ENCODE results near the gene ZNF584.

ZNF584 gene

DNA sequence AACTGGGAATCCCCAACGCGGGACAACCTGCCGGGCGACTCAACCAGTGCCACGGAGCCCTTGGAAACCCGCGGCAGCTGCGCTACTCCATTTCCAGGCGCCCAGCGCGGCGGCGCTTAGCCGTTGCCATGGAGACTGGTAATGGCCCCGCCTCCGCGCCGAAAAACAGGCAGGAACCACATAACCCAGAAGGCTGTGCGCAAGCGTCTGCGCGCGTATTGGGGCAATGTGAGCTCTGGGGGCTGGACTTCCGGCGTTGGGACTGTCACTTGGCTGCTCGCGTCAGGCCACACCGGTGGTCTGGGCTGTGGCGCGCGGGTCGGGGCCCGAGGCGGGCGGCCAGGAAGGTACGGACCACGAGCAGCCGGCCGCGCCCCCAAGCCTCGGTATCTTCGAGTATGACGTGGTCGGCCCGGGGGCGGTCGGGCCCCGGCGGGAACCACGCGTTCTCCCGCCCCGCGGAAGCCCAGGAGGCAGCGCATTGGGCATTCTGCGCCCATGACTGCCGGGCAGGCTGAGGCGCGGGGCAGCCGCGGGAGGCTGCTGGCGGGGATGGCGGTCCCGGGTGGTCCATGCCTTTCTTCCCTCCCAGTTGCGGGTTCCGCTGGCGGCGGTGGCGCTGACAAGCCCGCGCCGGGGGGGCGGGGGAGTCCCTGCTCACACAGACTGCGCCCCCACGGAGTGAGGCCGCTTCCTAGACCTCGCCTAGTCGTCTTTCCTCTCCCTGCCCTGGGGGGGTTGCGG is 43.1 kb downstream of the ZNF584 start, which contains the start of gene ZNF324B:
Gene ZNF324B, plus strand, starts transcription at position 265 of the 744 bp plus-strand sequence. CDS start 2,080 bp downstream, outside the sequence.
- DNase-seq (ENCODE audit: low read depth), result peak; percentile 93
- H3K4me3 ChIP-seq (ENCODE audit: control insufficient read depth, low read depth, low read length), result peak within 1 kb of the TSS; percentile 60

DNA sequence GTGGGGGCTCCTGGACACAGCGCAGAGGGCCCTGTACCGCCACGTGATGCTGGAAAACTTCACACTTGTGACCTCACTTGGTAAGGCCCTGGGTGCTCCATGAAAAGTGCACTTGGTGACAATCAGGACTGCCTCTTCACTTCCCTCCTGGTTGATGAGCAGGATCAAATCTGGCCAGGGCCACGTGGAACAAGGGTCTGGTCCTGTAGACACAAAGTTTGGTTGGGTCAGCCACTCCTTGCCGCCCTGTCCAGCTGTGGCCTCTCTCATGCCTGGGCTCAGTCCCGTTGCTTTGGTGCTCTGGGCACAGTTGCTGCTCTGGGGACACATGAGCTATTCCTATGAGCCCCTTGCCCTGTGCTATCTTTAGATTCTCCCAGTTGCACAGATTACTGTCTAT is 45.3 kb downstream of the ZNF584 start:
- TF ChIP-seq, protein P1, sequence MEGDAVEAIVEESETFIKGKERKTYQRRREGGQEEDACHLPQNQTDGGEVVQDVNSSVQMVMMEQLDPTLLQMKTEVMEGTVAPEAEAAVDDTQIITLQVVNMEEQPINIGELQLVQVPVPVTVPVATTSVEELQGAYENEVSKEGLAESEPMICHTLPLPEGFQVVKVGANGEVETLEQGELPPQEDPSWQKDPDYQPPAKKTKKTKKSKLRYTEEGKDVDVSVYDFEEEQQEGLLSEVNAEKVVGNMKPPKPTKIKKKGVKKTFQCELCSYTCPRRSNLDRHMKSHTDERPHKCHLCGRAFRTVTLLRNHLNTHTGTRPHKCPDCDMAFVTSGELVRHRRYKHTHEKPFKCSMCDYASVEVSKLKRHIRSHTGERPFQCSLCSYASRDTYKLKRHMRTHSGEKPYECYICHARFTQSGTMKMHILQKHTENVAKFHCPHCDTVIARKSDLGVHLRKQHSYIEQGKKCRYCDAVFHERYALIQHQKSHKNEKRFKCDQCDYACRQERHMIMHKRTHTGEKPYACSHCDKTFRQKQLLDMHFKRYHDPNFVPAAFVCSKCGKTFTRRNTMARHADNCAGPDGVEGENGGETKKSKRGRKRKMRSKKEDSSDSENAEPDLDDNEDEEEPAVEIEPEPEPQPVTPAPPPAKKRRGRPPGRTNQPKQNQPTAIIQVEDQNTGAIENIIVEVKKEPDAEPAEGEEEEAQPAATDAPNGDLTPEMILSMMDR (conservative IDR thresholded peaks at IDR 0.05; ENCODE audit: control insufficient read depth, insufficient read depth, low read depth, low read length), result no peak
- H3K4me3 ChIP-seq (ENCODE audit: control insufficient read depth, low read depth, low read length), result no peak overlapping the region
- no peak for DNase-seq (ENCODE audit: low read depth)

More for the DNA sequence above, 43.1 kb downstream of the ZNF584 start, which contains the start of gene ZNF324B:
- TF ChIP-seq, protein P1 (conservative IDR thresholded peaks at IDR 0.05; ENCODE audit: control insufficient read depth, insufficient read depth, low read depth, low read length), result no peak

DNA sequence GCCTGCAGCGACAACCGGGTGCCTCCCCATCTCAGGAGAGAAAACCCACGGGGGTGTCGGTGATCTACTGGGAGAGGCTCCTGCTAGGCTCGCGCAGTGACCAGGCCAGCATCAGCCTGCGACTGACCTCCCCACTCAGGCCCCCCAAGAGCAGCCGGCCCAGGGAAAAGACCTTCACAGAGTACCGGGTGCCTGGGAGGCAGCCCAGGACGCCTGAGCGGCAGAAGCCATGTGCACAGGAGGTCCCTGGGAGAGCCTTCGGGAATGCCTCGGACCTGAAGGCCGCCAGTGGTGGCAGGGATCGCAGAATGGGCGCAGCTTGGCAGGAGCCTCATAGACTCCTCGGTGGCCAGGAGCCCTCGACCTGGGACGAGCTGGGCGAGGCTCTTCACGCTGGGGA is 46.9 kb downstream of the ZNF584 start:
- TF ChIP-seq, protein P1 (conservative IDR thresholded peaks at IDR 0.05; ENCODE audit: control insufficient read depth, insufficient read depth, low read depth, low read length), result no peak
- no peak overlapping the region for H3K4me3 ChIP-seq (ENCODE audit: control insufficient read depth, low read depth, low read length)
- no peak for DNase-seq (ENCODE audit: low read depth)

DNA sequence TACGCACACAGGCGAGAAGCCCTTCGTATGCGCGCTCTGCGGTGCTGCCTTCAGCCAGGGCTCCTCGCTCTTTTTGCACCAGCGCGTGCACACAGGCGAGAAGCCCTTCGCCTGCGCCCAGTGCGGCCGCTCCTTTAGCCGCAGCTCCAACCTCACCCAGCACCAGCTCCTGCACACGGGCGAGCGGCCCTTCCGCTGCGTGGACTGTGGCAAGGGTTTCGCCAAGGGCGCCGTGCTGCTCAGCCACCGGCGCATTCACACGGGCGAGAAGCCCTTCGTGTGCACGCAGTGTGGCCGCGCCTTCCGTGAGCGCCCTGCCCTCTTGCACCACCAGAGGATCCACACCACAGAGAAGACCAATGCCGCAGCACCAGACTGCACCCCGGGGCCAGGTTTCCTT is 47.7 kb downstream of the ZNF584 start:
- no peak for DNase-seq (ENCODE audit: low read depth)
- H3K4me3 ChIP-seq (ENCODE audit: control insufficient read depth, low read depth, low read length), result no peak overlapping the region
- TF ChIP-seq, protein P1 (conservative IDR thresholded peaks at IDR 0.05; ENCODE audit: control insufficient read depth, insufficient read depth, low read depth, low read length), result no peak

DNA sequence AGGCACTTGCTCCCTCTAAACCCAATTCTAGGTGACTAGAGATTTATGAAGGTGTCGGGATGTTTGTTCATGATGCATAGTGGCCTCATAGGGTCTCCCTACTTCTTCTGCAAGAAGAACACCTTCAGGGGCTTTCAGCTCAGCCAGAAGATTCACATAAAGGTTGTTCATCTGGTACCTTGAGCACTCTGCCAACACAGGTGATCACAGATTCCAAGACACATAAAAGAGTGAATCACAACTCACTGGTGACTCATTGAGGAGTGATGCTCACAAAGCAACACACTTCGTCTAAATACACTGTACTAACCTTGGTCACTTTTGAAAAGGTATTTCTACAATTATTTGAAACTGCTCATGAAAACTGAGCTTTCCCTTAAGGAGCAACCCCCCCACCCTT is 51.6 kb downstream of the ZNF584 start:
- TF ChIP-seq, protein P1 (conservative IDR thresholded peaks at IDR 0.05; ENCODE audit: control insufficient read depth, insufficient read depth, low read depth, low read length), result no peak
- DNase-seq (ENCODE audit: low read depth), result no peak
- no peak overlapping the region for H3K4me3 ChIP-seq (ENCODE audit: control insufficient read depth, low read depth, low read length)

DNA sequence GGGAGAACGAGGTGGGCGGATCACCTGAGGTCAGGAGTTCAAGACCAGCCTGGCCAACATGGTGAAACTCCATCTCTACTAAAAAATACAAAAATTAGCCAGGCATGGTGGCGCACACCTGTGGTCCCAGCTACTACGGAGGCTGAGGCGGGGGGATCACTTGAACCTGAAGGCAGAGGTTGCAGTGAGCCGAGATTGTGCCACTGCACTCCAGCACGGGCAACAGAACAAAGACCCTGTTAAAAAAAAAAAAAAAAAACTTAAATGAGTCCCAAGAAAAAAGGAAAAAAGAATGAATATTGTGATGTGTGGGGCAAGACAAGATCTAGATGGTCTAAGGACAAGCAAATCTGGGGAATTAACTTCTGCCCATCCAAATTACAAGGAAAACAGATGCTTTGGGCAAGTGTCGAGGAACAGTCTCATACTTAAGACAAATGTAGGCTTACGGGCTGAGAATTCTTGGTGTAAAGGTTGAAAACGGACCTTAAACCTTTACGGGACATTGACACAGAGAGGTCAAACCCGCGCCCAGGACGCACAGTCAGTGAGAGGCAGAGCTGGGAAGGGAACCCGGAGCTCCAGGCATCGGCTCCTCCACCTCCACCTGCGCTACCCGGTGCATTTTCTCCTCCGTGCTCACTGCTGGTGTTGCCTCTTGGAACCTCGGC is 57.8 kb downstream of the ZNF584 start:
- TF ChIP-seq, protein P1 (conservative IDR thresholded peaks at IDR 0.05; ENCODE audit: control insufficient read depth, insufficient read depth, low read depth, low read length), result no peak
- DNase-seq (ENCODE audit: low read depth), result no peak
- H3K4me3 ChIP-seq (ENCODE audit: control insufficient read depth, low read depth, low read length), result peak overlapping the region; percentile 65
